Esophagus squamous epithelium (tissue), 5 donors: ENCODE results near the gene ZFP92. TPM values are rescaled to one million over a fixed set of nuclear protein-coding genes. Genes with fewer than 3 reads are reported as not detected.

Source experiments
- DNase-seq: peaks from one replicate; lab custom pipeline; 2025; lab: John Stamatoyannopoulos, UW
- H3K27ac ChIP-seq, 4 donors: fragments of 200-600 bp; sonication (generic); one replicate each; pipeline ENCODE4 v1.5.1; 2016 to 2019; ENCODE audit warnings: mild to moderate bottlenecking in 1 of 4
- H3K27me3 ChIP-seq, 4 donors: fragments of 200-600 bp; sonication (generic); 1 replicate in 3 of 4; 2 replicates in 1 of 4; pipeline versions ENCODE4 v1.5.1 to v1.6.0; 2017 to 2021; ENCODE audit warnings: antibody characterized with exemption in 1 of 4
- H3K36me3 ChIP-seq, 3 donors: fragments of 200-600 bp; sonication (generic); one replicate each; pipeline ENCODE4 v1.5.1; 2016 to 2019
- H3K4me1 ChIP-seq, 3 donors: fragments of 200-600 bp; sonication (generic); one replicate each; pipeline ENCODE4 v1.5.1; 2017 to 2019
- H3K4me3 ChIP-seq, 4 donors: fragments of 200-600 bp; sonication (generic); 1 replicate in 3 of 4; 2 replicates in 1 of 4; pipeline ENCODE4 v1.5.1; 2016 to 2019; ENCODE audit warnings: mild to moderate bottlenecking in 2 of 4, moderate library complexity in 1 of 4
- H3K9me3 ChIP-seq, 3 donors: fragments of 200-600 bp; sonication (generic); one replicate each; pipeline ENCODE4 v1.5.1; 2016 to 2019
- POLR2A ChIP-seq, 4 donors: fragments of 450-650 bp; IDR thresholded peaks; one replicate each; pipeline ENCODE4 v1.6.1; 2017; ENCODE audit warnings: antibody characterized with exemption in 4 of 4, mild to moderate bottlenecking in 4 of 4, moderate library complexity in 3 of 4
- WGBS, 2 donors: methylation state at CpG; one replicate each; pipeline ENCODE4 v1.1.5; 2018; 5-methylcytosine and 5-hydroxymethylcytosine counted together
- intact Hi-C: fragments of 100-400 bp; cut with DNase I; formaldehyde crosslinking; loops from one replicate; pipeline ENCODE4 v1.15.0; 2022
- total RNA-seq, 4 donors: library from RNA; depleted of rRNA; stranded (reverse); fragments of >200 nt; gene quantifications; one replicate each; pipeline ENCODE4 v1.1.0, GENCODE V29; 2016
- TF ChIP-seq, protein P1 (sequence below), 6 experiments: fragments of 450-650 bp in 4 of 6; fragments of 200-600 bp in 2 of 6; sonication (generic) in 2 of 6; IDR thresholded peaks; one replicate each; pipeline ENCODE4 v1.5.1; 2016 to 2019; ENCODE audit warnings: antibody characterized with exemption in 6 of 6, mild to moderate bottlenecking in 4 of 6, moderate library complexity in 4 of 6
- donor health status: DM: yes; HTN: yes; CAD: no.

Gene ZFP92
- total RNA-seq, 4 donors from 2014 or later: 0.11 to 0.97 (median 0.37) TPM

DNA sequence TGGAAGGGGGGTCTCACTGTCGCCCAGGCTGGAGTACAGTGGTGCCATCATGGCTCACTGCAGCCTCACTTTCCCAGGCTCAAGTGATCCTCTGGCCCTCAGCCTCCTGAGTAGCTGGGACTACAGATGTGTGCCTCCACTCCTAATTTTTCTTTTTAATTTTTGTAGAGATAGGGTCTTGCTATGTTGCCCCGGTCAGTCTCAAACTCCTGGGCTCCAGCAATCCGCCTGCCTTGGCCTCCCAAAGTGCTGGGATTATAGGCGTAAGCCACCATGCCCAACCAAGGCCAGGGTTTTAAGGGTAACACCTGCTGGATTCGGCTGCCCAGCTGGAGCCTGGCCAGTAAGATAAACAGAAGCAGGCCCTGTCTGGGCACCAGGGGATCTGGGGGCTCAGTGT lies 31.2 kb downstream of the ZFP92 start:
- 78% methylated on average over 5 of the region's 5 CpGs; no CpG with 5 or more reads in 1 of the 2 donors for WGBS, 2 donors
- H3K27me3 ChIP-seq: peaks cover 0 to 9% (median 0%) of the 10 kb centered on the region in 4 donors
- H3K4me3 ChIP-seq: no peak overlapping the region
- intact Hi-C loops: no loop called here
- H3K9me3 ChIP-seq: no peaks in the 10 kb centered on the region
- DNase-seq: no peak
- H3K27ac ChIP-seq: no peak overlapping the region
- peaks cover 0 to 3% (median 0%) of the 10 kb centered on the region in 3 donors for H3K36me3 ChIP-seq
- TF ChIP-seq POLR2A (IDR thresholded peaks at IDR 0.05): no peak
- peaks cover 0 to 14% (median 0%) of the 10 kb centered on the region in 3 donors for H3K4me1 ChIP-seq

DNA sequence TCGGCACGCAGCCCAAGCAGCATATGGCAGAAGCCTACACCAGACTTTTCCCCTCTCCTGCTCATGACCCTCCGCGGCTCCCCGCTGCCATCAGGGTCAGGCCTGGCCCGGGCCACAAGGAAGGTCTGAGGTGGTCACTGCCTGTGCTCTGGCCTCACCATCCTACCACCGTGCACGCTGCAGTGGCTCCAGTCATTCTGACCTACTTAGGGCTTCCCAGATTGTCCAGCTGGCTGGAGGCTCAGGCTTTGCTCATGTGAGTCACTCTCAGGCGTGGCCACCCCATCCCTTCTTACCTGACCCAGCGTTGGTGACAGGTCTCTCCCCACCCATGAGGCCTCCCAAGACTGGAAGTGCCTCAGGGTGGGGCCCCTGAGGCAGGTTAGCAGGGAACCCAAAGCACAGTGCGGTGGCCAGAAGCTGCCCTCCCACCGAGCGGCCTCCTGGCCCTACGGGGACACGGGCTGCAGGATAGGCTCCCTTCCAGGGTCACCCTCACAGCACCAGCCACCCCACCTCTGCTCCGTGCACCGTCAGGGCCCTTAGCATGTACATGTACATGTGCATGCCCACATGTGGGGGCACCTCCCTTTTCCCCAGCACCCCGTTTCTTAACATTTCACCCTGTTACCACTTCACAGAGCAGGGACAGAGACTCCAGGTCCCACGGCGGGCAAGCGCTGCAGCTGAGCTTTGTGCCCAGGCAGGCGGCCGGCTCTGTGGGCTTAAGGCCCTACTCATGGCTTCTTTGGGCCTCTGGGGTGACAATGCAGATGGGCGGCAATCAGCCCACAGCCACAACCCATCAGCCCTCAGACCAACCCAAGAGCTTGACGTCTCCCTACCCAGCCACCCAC lies 32.4 kb downstream of the ZFP92 start:
- intact Hi-C loops: no loop called here
- peaks cover 0 to 5% (median 0%) of the 10 kb centered on the region in 3 donors for H3K36me3 ChIP-seq
- 80 to 100% methylated on average over 1 to 9 of the region's 25 CpGs for WGBS, 2 donors
- H3K27ac ChIP-seq: no peak overlapping the region
- H3K27me3 ChIP-seq: peaks cover 0 to 9% (median 0%) of the 10 kb centered on the region in 4 donors
- no peak for DNase-seq
- no peaks in the 10 kb centered on the region for H3K9me3 ChIP-seq
- peaks cover 0 to 14% (median 0%) of the 10 kb centered on the region in 3 donors for H3K4me1 ChIP-seq
- no peak overlapping the region for H3K4me3 ChIP-seq
- TF ChIP-seq, protein P1, sequence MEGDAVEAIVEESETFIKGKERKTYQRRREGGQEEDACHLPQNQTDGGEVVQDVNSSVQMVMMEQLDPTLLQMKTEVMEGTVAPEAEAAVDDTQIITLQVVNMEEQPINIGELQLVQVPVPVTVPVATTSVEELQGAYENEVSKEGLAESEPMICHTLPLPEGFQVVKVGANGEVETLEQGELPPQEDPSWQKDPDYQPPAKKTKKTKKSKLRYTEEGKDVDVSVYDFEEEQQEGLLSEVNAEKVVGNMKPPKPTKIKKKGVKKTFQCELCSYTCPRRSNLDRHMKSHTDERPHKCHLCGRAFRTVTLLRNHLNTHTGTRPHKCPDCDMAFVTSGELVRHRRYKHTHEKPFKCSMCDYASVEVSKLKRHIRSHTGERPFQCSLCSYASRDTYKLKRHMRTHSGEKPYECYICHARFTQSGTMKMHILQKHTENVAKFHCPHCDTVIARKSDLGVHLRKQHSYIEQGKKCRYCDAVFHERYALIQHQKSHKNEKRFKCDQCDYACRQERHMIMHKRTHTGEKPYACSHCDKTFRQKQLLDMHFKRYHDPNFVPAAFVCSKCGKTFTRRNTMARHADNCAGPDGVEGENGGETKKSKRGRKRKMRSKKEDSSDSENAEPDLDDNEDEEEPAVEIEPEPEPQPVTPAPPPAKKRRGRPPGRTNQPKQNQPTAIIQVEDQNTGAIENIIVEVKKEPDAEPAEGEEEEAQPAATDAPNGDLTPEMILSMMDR (IDR thresholded peaks at IDR 0.05): no peak
- no peak for TF ChIP-seq POLR2A (IDR thresholded peaks at IDR 0.05)

DNA sequence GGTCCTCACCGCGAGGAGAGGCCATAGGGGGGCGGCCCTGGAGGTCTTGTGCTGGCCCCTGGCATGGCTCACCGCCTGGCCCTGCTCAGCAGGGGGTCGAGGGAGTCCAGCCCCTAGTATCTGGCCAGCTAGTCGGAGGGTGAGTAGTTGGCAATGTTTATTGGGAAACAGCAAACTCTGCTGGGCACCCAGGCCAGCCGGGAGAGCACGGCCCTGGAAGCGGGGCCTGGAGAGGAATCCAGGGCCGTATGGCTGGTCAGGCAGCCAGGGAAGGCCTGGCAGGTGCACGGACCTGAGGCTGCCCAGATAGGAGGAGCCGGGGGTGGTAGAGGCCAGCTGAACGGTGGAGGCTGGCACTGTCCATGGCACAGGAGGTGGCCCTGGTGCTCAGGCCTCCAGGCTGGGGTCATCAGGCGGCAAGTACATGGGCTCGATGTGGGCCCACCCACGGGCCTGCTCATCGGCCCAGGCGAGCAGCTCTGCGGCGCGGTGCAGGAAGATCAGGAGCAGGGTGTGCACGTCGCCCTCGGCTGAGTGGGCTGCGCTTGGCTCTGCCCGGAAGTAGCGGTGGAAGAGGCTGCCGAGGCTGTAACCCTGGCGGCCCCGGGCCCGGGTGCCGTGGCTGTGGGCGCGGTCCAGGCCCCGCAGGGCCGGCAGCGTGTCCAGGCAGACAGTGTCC lies 33.2 kb downstream of the ZFP92 start:
- Histone ChIP-seq H3K9me3 (no peaks in the 10 kb centered on the region), H3K27me3 (peaks cover 0 to 6% (median 0%) of the 10 kb centered on the region in 4 donors), H3K4me1 (peaks cover 0 to 14% (median 0%) of the 10 kb centered on the region in 3 donors), H3K27ac (no peak overlapping the region), H3K4me3 (no peak overlapping the region), H3K36me3 (peaks cover 0 to 9% (median 0%) of the 10 kb centered on the region in 3 donors)
- no peak for TF ChIP-seq POLR2A (IDR thresholded peaks at IDR 0.05)
- TF ChIP-seq, protein P1 (IDR thresholded peaks at IDR 0.05): no peak
- intact Hi-C loops: no loop called here
- 87% methylated on average over 6 of the region's 37 CpGs; no CpG with 5 or more reads in 1 of the 2 donors for WGBS, 2 donors
- no peak for DNase-seq

DNA sequence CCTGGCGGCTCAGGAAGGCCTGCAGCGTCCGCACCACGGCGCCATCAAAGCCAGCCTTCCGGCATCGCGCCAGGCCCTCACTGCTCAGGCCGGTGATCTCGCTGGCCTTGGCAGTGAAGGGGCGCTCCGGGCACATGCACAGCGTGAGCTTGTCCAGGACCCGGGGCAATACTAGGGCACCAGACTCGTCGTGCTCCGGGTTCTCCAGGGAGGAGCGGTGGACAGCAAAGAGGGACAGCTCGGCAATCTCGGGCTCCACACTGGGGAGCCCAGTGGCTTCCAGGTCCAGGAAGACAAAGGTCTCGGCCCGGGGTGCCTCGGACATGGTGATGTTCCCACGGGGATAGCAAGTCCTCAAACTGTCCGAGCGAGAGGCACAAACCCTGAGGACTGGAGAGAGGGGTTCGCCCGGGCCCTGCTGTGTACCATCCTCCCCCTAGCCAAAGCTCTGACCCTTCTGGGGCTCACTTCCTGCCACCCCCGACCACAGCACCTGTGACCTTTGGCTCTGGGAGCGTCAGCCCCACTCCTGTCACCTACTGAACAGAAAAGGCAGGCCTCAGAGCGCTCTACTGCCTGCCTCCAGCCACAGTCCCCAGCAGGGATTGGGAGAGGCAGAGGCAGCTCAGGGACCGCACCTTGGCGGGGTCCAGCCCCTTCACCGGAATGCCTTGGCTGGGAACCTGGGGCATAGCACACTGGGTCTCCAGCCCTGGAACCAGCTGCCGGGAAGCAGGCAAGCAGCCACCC lies 34.0 kb downstream of the ZFP92 start:
- Histone ChIP-seq H3K27ac (no peak overlapping the region), H3K36me3 (peaks cover 0 to 15% (median 0%) of the 10 kb centered on the region in 3 donors), H3K4me1 (peaks cover 0 to 14% (median 0%) of the 10 kb centered on the region in 3 donors), H3K27me3 (no peaks in the 10 kb centered on the region), H3K4me3 (no peak overlapping the region), H3K9me3 (no peaks in the 10 kb centered on the region)
- no peak for DNase-seq
- intact Hi-C loops: no loop called here
- 84% methylated on average over 5 of the region's 35 CpGs; no CpG with 5 or more reads in 1 of the 2 donors for WGBS, 2 donors
- TF ChIP-seq, protein P1 (IDR thresholded peaks at IDR 0.05): no peak
- no peak for TF ChIP-seq POLR2A (IDR thresholded peaks at IDR 0.05)
